ENCODE measurements around the gene ARL5B.

Gene ARL5B

GRCh38 chr10:18719811-18720210 is 60.6 kb downstream of the ARL5B start:
- Histone ChIP-seq H3K27ac (ENCODE audit: low read length) (no peak overlapping the region), H3K4me1 (ENCODE audit: insufficient read depth, low read length) (no peaks in the 10 kb centered on the region), H3K9me3 (ENCODE audit: insufficient read depth, low read depth, low read length) (no peaks in the 10 kb centered on the region), H3K36me3 (ENCODE audit: insufficient read depth, low read depth, low read length) (no peaks in the 10 kb centered on the region), H3K27me3 (ENCODE audit: insufficient read depth, low read length) (no peaks in the 10 kb centered on the region), H3K4me3 (ENCODE audit: low read length) (no peak overlapping the region), H3K9ac (ENCODE audit: low read depth, low read length) (no peak overlapping the region)

- Histone ChIP-seq H3K9ac (ENCODE audit: low read depth, low read length) (no peak overlapping the region), H3K36me3 (ENCODE audit: insufficient read depth, low read depth, low read length) (no peaks in the 10 kb centered on the region), H3K4me3 (ENCODE audit: low read length) (no peak overlapping the region), H3K27me3 (ENCODE audit: insufficient read depth, low read length) (no peaks in the 10 kb centered on the region), H3K4me1 (ENCODE audit: insufficient read depth, low read length) (no peaks in the 10 kb centered on the region), H3K9me3 (ENCODE audit: insufficient read depth, low read depth, low read length) (no peaks in the 10 kb centered on the region), H3K27ac (ENCODE audit: low read length) (no peak overlapping the region)
Observed at GRCh38 chr10:18721067-18721466, 61.8 kb downstream of the ARL5B start.

GRCh38 chr10:18723801-18724200 is 64.6 kb downstream of the ARL5B start:
- Histone ChIP-seq H3K9ac (ENCODE audit: low read depth, low read length) (no peak overlapping the region), H3K27ac (ENCODE audit: low read length) (no peak overlapping the region), H3K27me3 (ENCODE audit: insufficient read depth, low read length) (no peaks in the 10 kb centered on the region), H3K9me3 (ENCODE audit: insufficient read depth, low read depth, low read length) (no peaks in the 10 kb centered on the region), H3K4me3 (ENCODE audit: low read length) (no peak overlapping the region), H3K4me1 (ENCODE audit: insufficient read depth, low read length) (no peaks in the 10 kb centered on the region), H3K36me3 (ENCODE audit: insufficient read depth, low read depth, low read length) (no peaks in the 10 kb centered on the region)

Data from iPS-20b (cell line).